Left colon (tissue), 2 donors: Measurements from ENCODE around the gene FANCC. TPM values are rescaled to one million over a fixed set of nuclear protein-coding genes. Genes with fewer than 3 reads are reported as not detected.
"Not testable (repeated sequence)": the region's sequence is repeated elsewhere in the genome, so short reads cannot be mapped to it uniquely, and the experiment has no call there.

ENCODE experiments used
- ATAC-seq: fragments of 200-7000 bp; cut with Tn5 transposase; one replicate; pipeline ENCODE4 v1.9.1; 2020; ENCODE audit warnings: mild to moderate bottlenecking, moderate library complexity
- DNase-seq, 2 donors: peaks; one replicate each; pipeline ENCODE4 v3.0.0-alpha.2; 2020
- intact Hi-C, 2 donors: fragments of 100-400 bp; cut with DNase I in 1 of 2; cut with micrococcal nuclease in 1 of 2; formaldehyde crosslinking; loops; one replicate each; pipeline versions ENCODE4 v1.11.2 to v1.14.0; 2022; cut with DNase I, micrococcal nuclease
- total RNA-seq, 2 donors: library from RNA; stranded (reverse); fragmentation: NEBNext Ultra II Directional; extraction: Animal tissue kit (Norgen Biotek cat#: 25700); gene quantifications; one replicate each; pipeline ENCODE4 v1.2.1, GENCODE V29; 2021
- donor health status: DM: no; HTN: no; CAD: no.
- donor health status: DM: yes; HTN: yes; CAD: no.

The FANCC gene
- total RNA-seq, 2 donors from 2014 or later = 12.7 to 13.8 TPM

DNA sequence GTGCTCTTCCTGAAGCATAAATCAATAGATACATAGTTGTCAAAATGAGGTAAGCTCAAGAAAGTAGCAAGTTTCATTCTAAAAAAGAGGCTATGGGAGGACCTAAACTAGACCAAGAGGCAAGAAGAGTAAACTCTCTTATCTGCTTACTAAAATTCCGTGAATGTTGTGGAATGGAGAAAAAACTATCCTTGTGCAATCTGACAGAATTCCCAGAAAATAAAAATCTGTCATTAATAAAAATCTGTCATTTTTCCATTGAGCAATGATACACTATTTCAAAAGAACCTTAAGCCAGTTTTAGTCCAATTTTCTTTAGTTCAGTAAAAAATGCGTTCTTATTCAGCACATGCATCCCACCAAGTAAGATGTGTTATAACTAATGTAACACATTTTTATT, 15.9 kb upstream of the FANCC start:
- DNase-seq (no peak), ATAC-seq (no peak)
- intact Hi-C loops = no loop called here

- DNase-seq = no peak
- intact Hi-C loops = no loop called here
- ATAC-seq = no peak
These were observed 15.4 kb upstream of the FANCC start for GRCh38 chr9:95332860-95333259.

DNA sequence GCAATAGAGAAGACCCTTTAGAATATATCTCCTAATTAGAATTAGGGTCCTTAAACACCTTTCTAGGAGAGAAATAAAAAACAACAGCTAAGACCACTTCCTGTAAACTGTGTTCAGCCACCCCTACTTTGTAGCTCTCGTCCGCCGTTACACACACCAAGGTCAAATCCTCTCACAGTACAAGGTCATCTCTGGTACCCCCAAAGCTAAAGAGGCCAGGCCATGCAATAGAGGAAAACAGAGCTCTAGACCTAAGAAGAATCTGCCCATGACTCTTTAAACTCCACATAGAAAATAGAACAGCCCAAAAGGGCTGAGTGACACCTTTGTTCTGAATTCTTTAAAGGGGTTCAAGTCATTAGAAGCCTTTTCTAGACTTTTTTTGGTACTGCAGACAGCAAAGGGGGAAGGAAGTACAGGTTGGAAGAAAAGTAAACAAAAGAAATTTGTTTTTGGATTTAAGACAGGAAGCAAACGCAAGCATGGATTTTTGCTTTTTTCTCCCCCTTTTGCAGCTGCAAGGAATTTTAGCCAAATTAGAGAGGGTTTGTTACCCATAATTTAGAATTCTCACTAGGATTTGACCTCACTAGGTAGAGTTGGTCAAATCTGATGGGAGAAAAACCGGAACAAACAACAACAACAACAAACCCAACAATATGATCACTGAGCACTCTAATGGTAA, 13.4 kb upstream of the FANCC start:
- ATAC-seq = no peak
- no peak for DNase-seq
- intact Hi-C loops = no loop called here

DNA sequence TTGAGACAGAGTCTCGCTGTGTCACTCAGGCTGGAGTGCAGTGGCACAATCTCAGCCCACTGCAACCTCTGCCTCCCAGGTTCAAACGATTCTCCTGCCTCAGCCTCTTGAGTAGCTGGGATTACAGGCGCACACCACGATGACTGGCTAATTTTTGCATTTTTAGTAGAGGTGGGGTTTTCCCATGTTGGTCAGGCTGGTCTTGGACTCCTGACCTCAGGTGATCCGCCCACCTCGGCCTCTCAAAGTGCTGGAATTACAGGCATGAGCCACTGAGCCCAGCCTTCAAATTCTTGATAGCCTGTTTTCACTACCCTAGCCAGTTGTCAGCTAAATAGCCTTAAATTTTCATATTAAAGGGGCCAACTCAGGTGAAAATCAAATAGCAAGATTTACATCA, 11.6 kb upstream of the FANCC start:
- DNase-seq, intact Hi-C loops, ATAC-seq: not testable (repeated sequence)

- intact Hi-C loops = no loop called here
- DNase-seq = no peak
- no peak for ATAC-seq
These were observed 9.8 kb upstream of the FANCC start for GRCh38 chr9:95327239-95327865.

- intact Hi-C loops = no loop called here
These were observed 7.7 kb upstream of the FANCC start for GRCh38 chr9:95325221-95325620.

DNA sequence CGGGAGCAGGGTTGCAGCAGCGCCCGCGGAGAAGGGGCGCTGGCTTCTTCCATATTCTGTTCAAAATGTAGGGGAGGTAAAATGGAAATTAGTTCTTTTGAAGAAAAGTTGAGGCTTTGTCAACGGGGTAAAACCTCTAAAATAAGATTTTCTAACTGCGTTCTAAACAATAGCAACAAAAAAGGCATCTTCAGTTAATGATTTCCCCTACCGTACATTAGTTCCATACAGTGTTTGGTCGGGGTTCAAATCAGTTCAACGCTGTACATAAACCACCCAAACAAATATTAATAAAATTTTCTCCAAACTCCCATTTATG, 343 bp upstream of the FANCC start:
- ATAC-seq = no peak
- intact Hi-C loops = no loop called here
- DNase-seq = no peak

More at GRCh38 chr9:95325221-95325620, 7.7 kb upstream of the FANCC start:
- ATAC-seq (no peak), DNase-seq (no peak)

- intact Hi-C loops = no loop called here
- ATAC-seq = peak; percentile 60
These were observed 753 bp downstream of the FANCC start for GRCh38 chr9:95316794-95317118.

GRCh38 chr9:95316274-95316673, 1.2 kb downstream of the FANCC start:
- intact Hi-C loops = no loop called here
- ATAC-seq (no peak), DNase-seq (no peak)

More at GRCh38 chr9:95316794-95317118, 753 bp downstream of the FANCC start:
- DNase-seq = peak; percentile 79 to 81

GRCh38 chr9:95315108-95315746, 2.3 kb downstream of the FANCC start:
- intact Hi-C loops = no loop called here
- ATAC-seq (no peak), DNase-seq (no peak)

DNA sequence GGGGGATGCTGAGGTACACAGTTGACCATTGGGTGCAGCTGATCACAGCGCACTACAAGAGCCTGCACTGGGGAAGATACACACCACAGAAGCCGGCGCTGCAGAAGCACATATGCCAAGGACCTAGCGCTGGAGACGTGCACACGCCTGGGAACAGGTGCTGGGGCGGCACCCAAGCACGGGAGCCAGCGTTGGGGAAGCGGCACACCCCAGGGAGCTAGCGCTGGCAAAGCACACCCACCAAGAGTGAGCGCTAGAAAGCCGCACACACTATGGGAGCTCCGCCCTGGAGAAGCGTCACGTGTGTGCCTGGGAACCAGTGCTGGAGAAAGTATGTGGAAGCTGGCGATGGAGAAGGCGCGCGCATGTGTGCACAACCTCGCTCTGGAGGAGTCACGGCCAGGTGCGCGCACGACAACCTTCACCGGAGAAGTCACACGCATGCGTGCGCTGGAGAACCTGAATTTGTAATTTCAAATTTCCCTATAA, 4.5 kb downstream of the FANCC start:
- DNase-seq (peak; percentile 83 to 89), ATAC-seq (peak; percentile 79)
- intact Hi-C loops = no loop called here

GRCh38 chr9:95311961-95312360, 5.5 kb downstream of the FANCC start:
- DNase-seq (no peak), ATAC-seq (no peak)
- intact Hi-C loops = no loop called here

DNA sequence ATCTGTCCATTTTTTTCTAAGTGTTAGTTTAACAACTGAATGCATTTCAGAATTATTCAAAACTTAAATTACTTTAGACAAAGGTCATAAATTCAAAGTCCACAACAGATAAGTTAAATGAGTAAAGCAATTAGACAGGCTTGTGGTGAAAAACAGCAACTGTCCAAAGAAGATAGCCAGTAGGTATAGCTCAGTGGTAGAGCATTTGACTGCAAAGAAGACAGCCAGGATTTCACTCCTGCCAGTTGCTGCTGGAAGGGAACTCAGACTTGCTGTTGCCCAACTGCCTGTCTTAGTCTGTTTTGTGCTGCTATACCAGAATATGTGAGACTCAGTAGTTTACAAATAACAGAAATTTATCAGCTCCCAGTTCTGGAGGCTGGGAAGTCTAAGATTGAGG, 10.0 kb downstream of the FANCC start:
- DNase-seq (no peak), ATAC-seq (peak; percentile 94)
- intact Hi-C loops = no loop called here

GRCh38 chr9:95306819-95307218, 10.7 kb downstream of the FANCC start:
- ATAC-seq (no peak), DNase-seq (no peak)
- intact Hi-C loops = no loop called here

DNA sequence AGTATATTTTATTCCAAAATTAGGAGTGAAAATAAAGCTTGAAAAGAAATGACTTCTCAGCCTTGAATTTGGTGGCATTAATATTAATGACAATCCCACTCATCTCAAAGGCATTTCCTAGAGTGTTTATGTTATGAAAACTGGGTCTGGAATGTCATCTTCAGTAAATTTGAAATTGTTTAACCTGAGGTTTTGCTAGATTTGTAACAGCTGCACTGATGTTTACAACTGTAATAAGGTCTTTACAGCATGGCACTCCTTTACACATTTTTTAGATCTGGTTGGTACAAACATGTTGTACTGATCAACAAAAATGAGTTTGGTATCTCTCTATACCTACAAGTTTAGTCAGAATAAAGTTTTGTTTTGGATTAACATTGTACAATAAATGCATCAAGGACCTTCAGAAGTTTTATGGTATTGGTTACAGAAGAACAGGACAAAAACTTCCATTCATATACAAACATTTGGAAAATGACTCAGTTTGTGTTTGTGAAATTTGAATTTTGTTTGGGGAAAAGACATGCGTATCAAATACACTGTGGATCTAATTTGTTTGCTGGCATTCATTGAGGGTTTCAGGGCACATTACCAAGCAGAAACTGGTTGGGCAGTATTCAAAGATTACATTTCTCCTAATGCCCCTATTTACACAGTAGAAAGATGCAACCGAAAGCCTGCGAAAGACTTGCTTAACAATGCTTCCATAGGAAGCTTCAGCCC, 11.6 kb downstream of the FANCC start:
- DNase-seq = no peak
- intact Hi-C loops = no loop called here
- ATAC-seq = no peak

GRCh38 chr9:95302479-95302878, 15.0 kb downstream of the FANCC start:
- DNase-seq = no peak
- intact Hi-C loops = no loop called here
- no peak for ATAC-seq

GRCh38 chr9:95297760-95298159, 19.7 kb downstream of the FANCC start:
- DNase-seq (no peak), ATAC-seq (no peak)
- intact Hi-C loops = no loop called here

DNA sequence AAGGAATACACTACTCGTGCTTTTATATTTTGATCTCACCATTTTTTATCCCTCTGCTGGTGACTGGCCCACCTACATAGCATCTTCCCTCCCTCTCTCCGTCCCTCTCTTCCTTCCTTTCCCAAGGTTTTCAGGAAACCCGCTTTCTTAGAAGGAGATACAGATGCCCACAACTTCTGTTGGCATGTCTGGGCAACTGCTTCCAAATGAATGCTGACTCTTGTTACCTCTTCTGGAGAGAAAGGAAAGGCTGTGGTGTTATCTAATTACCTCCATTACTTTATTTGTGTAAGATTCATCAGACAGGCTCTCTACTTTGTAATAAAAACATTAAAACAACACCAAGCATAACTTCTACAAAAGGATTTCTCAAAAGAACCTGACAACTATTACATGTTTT, 20.2 kb downstream of the FANCC start:
- ATAC-seq = no peak
- intact Hi-C loops = no loop called here

GRCh38 chr9:95296761-95297160, 20.7 kb downstream of the FANCC start:
- ATAC-seq (no peak), DNase-seq (no peak)
- intact Hi-C loops = no loop called here

More for the DNA sequence above, 20.2 kb downstream of the FANCC start:
- DNase-seq = no peak

- DNase-seq, ATAC-seq, intact Hi-C loops: not testable (repeated sequence)
These were observed 24.2 kb downstream of the FANCC start for GRCh38 chr9:95293296-95293695.
